ENCODE measurements around the gene BARX1. TPM values are rescaled to one million over a fixed set of nuclear protein-coding genes. Genes with fewer than 3 reads are reported as not detected.

BARX1 gene
- polyA plus RNA-seq, 5 donors: 0.08 TPM; not detected in 4

GRCh38 chr9:93917121-93917853, 37.9 kb downstream of the BARX1 start:
- no peak for DNase-seq

- no peak for DNase-seq
Observed at GRCh38 chr9:93916358-93916757, 38.8 kb downstream of the BARX1 start.

- peak; percentile 9 to 10 for DNase-seq
Observed at GRCh38 chr9:93911801-93912554, 43.2 kb downstream of the BARX1 start.

GRCh38 chr9:93911136-93911745, 43.9 kb downstream of the BARX1 start:
- no peak for DNase-seq

GRCh38 chr9:93910598-93910997, 44.6 kb downstream of the BARX1 start:
- no peak for DNase-seq

- no peak for DNase-seq
Observed at GRCh38 chr9:93910196-93910595, 45.0 kb downstream of the BARX1 start.

GRCh38 chr9:93909242-93909616, 45.9 kb downstream of the BARX1 start:
- no peak for DNase-seq

- no peak for DNase-seq
Observed at GRCh38 chr9:93908591-93909241, 46.4 kb downstream of the BARX1 start.

- DNase-seq: no peak
Observed at GRCh38 chr9:93907551-93908199, 47.5 kb downstream of the BARX1 start.

- DNase-seq: no peak
Observed at GRCh38 chr9:93906195-93906880, 48.8 kb downstream of the BARX1 start.

GRCh38 chr9:93905473-93906133, 49.6 kb downstream of the BARX1 start:
- DNase-seq: no peak

- no peak for DNase-seq
Observed at GRCh38 chr9:93904649-93905472, 50.3 kb downstream of the BARX1 start.

GRCh38 chr9:93903886-93904648, 51.1 kb downstream of the BARX1 start:
- no peak for DNase-seq

- DNase-seq: no peak
Observed at GRCh38 chr9:93902780-93903655, 52.1 kb downstream of the BARX1 start.

GRCh38 chr9:93902051-93902779, 52.9 kb downstream of the BARX1 start:
- DNase-seq: no peak
